ENCODE data around the gene IGFN1. TPM values are rescaled to one million over a fixed set of nuclear protein-coding genes. Genes with fewer than 3 reads are reported as not detected.

Gene IGFN1
- polyA plus RNA-seq, 1 of the 3 experiments (the other 2 are of a cell fraction): 0.18 TPM

DNA sequence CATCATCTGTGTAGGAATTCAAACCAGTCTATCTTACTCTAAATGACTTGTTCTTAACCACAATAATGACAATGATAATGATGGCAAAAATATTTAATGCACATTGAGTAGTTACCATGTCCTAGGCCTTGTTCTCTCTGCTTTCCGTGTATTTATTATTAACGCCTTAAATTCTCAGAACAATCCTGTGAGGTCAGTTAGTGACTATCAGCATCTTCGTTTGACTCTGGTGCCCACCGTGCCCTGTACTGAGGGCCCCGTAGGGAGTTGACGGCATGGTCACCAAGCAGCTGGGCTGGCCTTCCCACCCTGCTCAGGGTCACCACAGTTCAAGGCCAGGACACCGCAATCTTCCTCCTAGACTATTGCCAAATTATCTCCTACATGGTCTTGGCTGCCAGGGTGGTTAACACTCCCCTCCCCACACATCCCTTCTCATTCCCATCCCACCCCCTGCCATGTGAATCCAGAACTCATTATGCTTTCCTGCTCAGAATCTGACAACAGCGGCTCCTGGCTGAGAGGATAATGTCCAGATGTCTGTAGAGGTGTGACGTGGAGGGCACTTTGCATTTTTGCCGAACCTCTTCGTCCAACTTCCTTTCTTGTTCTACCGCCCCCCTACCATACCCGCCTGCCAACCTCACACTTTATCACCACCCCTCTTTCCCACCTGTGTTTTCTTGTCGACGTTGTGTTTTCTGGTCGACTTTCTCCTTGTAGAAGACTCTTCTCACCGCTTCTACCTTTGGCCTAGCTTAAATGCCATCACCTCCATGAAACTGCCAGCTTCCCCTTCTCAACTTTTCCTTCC, 33.4 kb downstream of the IGFN1 start:
- TF ChIP-seq, protein P1, sequence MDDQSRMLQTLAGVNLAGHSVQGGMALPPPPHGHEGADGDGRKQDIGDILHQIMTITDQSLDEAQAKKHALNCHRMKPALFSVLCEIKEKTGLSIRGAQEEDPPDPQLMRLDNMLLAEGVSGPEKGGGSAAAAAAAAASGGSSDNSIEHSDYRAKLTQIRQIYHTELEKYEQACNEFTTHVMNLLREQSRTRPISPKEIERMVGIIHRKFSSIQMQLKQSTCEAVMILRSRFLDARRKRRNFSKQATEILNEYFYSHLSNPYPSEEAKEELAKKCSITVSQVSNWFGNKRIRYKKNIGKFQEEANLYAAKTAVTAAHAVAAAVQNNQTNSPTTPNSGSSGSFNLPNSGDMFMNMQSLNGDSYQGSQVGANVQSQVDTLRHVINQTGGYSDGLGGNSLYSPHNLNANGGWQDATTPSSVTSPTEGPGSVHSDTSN (IDR thresholded peaks at IDR 0.05): no peak
- TF ChIP-seq FOXJ3 (CRISPR knock-in tag; IDR thresholded peaks at IDR 0.05) (no peak), NRF1 (IDR thresholded peaks at IDR 0.05; ENCODE audit: low read depth, low read length) (no peak)
- TF ChIP-seq, protein P2, sequence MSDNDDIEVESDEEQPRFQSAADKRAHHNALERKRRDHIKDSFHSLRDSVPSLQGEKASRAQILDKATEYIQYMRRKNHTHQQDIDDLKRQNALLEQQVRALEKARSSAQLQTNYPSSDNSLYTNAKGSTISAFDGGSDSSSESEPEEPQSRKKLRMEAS (IDR thresholded peaks at IDR 0.05; ENCODE audit: low read depth): no peak
- H3K4me1 ChIP-seq (ENCODE audit: control insufficient read depth in 1 of 2, insufficient read depth in 2 of 2, low read depth in 1 of 2, low read length in 1 of 2): peaks cover 0 to 3% of the 10 kb centered on the region in 2 experiments; a peak in 1 of 4 replicates
- POLR2A ChIA-PET: no interaction called here
- CTCF ChIA-PET: interaction anchor here (1.4 to 2.5 kb wide), 9 partner anchors 8 to 252 kb away, joined by 3 to 15 read pairs (median 6); no protein-coding TSS in a partner anchor
- no peak overlapping the region for H3K4me3 ChIP-seq (ENCODE audit: low read depth in 2 of 2, low read length in 1 of 2)
- no peaks in the 10 kb centered on the region for H3K9me2 ChIP-seq
- 81% methylated on average over 17 of the region's 17 CpGs for WGBS (ENCODE audit: low lambda C conversion rate)
- no peak overlapping the region for H3K27ac ChIP-seq (ENCODE audit: low read depth in 2 of 2, low read length in 1 of 2)
- no peaks in the 10 kb centered on the region for H3K36me3 ChIP-seq (replicated peaks in 1 of 2; ENCODE audit: control insufficient read depth in 1 of 2, insufficient read depth in 2 of 2, low read length in 1 of 2)
- H3K9ac ChIP-seq: no peak overlapping the region
- DNase-seq: no peak
- H3K9me3 ChIP-seq: no peaks in the 10 kb centered on the region
- no peaks in the 10 kb centered on the region for H3F3A ChIP-seq (replicated peaks; ENCODE audit: insufficient read depth)
- no peaks in the 10 kb centered on the region for H4K20me1 ChIP-seq (ENCODE audit: insufficient read depth)
- H3K4me2 ChIP-seq: no peak overlapping the region
- no peak overlapping the region for H2AFZ ChIP-seq (ENCODE audit: low read depth)
- H3K27me3 ChIP-seq (ENCODE audit: insufficient read depth): no peaks in the 10 kb centered on the region
- H3K79me2 ChIP-seq (ENCODE audit: insufficient read depth): no peaks in the 10 kb centered on the region

DNA sequence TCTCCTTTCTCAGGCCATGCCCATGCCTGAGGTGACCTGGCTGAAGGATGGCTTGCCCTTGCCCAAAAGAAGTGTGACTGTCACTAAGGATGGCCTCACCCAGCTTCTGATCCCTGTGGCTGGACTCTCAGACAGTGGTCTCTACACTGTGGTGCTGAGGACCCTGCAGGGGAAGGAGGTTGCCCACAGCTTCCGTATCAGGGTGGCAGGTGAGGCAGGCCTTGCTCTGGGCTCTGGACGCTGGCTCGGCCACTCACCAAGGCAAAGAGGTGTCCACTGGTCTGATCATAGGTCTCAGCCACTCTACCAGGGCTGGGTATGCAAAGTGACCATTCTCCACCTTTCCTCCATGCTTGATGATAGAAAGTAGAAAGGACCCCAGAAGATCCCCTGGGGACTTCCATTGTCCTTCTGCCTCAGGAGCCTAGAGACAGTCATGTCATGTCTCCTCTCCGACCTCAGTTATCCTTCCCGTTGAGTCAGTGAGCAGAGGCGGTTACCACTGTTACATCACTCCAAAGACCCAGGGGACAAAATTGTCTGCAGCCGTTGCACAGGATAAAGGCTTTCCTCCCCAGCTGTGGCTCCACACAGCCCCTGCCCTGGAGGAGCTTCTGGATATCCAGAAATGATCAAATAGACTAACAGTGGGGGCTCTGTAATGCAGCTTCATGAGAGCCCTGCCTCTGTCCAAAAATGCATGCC, 34.2 kb downstream of the IGFN1 start:
- H4K20me1 ChIP-seq (ENCODE audit: insufficient read depth): no peaks in the 10 kb centered on the region
- no peak for TF ChIP-seq TAF1 (IDR thresholded peaks at IDR 0.05; ENCODE audit: borderline replicate concordance, low read depth, low read length)
- no peak for TF ChIP-seq GABPA (IDR thresholded peaks at IDR 0.05; ENCODE audit: low read depth)
- TF ChIP-seq, protein P3, sequence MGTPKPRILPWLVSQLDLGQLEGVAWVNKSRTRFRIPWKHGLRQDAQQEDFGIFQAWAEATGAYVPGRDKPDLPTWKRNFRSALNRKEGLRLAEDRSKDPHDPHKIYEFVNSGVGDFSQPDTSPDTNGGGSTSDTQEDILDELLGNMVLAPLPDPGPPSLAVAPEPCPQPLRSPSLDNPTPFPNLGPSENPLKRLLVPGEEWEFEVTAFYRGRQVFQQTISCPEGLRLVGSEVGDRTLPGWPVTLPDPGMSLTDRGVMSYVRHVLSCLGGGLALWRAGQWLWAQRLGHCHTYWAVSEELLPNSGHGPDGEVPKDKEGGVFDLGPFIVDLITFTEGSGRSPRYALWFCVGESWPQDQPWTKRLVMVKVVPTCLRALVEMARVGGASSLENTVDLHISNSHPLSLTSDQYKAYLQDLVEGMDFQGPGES (IDR thresholded peaks at IDR 0.05; ENCODE audit: low read depth, low read length): no peak
- no peak for TF ChIP-seq SIN3A (IDR thresholded peaks at IDR 0.05; ENCODE audit: borderline replicate concordance, low read depth, low read length)
- no peak for TF ChIP-seq NRF1 (IDR thresholded peaks at IDR 0.05; ENCODE audit: low read depth, low read length)
- TF ChIP-seq, protein P4, sequence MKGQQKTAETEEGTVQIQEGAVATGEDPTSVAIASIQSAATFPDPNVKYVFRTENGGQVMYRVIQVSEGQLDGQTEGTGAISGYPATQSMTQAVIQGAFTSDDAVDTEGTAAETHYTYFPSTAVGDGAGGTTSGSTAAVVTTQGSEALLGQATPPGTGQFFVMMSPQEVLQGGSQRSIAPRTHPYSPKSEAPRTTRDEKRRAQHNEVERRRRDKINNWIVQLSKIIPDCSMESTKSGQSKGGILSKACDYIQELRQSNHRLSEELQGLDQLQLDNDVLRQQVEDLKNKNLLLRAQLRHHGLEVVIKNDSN (IDR thresholded peaks at IDR 0.05; ENCODE audit: borderline replicate concordance, low read depth): no peak
- no peaks in the 10 kb centered on the region for H3F3A ChIP-seq (replicated peaks; ENCODE audit: insufficient read depth)
- H3K9me3 ChIP-seq: no peaks in the 10 kb centered on the region
- ChIA-PET POLR2A (no interaction called here), CTCF (interaction anchor here (2.0 kb wide), 1 partner anchor 30 kb away, joined by 7 read pairs; no protein-coding TSS in a partner anchor)
- H3K9ac ChIP-seq: no peak overlapping the region
- WGBS (ENCODE audit: low lambda C conversion rate): 64% methylated on average over 6 of the region's 7 CpGs
- H3K9me2 ChIP-seq: no peaks in the 10 kb centered on the region
- no peak overlapping the region for H3K4me3 ChIP-seq (ENCODE audit: low read depth in 2 of 2, low read length in 1 of 2)
- no peak for DNase-seq
- no peak overlapping the region for H3K27ac ChIP-seq (ENCODE audit: low read depth in 2 of 2, low read length in 1 of 2)
- no peaks in the 10 kb centered on the region for H3K36me3 ChIP-seq (replicated peaks in 1 of 2; ENCODE audit: control insufficient read depth in 1 of 2, insufficient read depth in 2 of 2, low read length in 1 of 2)
- peaks cover 0 to 3% of the 10 kb centered on the region in 2 experiments; a peak in 1 of 4 replicates for H3K4me1 ChIP-seq (ENCODE audit: control insufficient read depth in 1 of 2, insufficient read depth in 2 of 2, low read depth in 1 of 2, low read length in 1 of 2)
- no peak overlapping the region for H2AFZ ChIP-seq (ENCODE audit: low read depth)
- no peaks in the 10 kb centered on the region for H3K27me3 ChIP-seq (ENCODE audit: insufficient read depth)
- H3K79me2 ChIP-seq (ENCODE audit: insufficient read depth): no peaks in the 10 kb centered on the region
- H3K4me2 ChIP-seq: no peak overlapping the region
